Heart left ventricle (tissue), 13 donors: Measurements from ENCODE around the gene GSTA1.

Experiments
- POLR2A ChIP-seq, 2 donors: fragments of 450-650 bp; IDR thresholded peaks; one replicate each; pipeline ENCODE4 v1.6.1; 2017; ENCODE audit warnings: antibody characterized with exemption in 2 of 2, mild to moderate bottlenecking in 2 of 2, moderate library complexity in 2 of 2
- TF ChIP-seq, protein P1 (sequence below), 12 donors: fragments of 200-600 bp; sonication (generic) in 4 of 12; IDR thresholded peaks; one replicate each; pipeline versions ENCODE4 v1.5.0 to v1.8.0; 2018 to 2022; ENCODE audit warnings: antibody characterized with exemption in 12 of 12, mild to moderate bottlenecking in 5 of 12
- donor health status: ischemic (EF 13 %, LVEDD 7.1; RV severe dilation, severe dysfunction).
- donor health status: DM: no; HTN: yes; CAD: no.
- donor health status: DM: no; HTN: no; CAD: no.
- donor health status: ischemic (EF 25% LVEDD 6.9; RV normal size, moderate dysfunction).
- donor health status: ischemic (EF 25% LVEDD 5.7; RV mildly dilated, moderate dysfunction).
- donor health status: ischemic (EF 35%, LVEDD 5.7; RV mildly dilated, moderate dysfunction).
- donor health status: nonischemic (EF 11% LVEDD 7.7; RV severe dilation, severe dysfunction).
- donor health status: DM: yes; HTN: yes; CAD: no.
- donor health status: PGD.
- donor health status: ischemic (EF 29% LVEDD 5.4; RV normal size, mild dysfunction).
- donor health status: nonischemic (EF 23%, LVEDD 6.1; RV moderate dilation, normal function).

DNA sequence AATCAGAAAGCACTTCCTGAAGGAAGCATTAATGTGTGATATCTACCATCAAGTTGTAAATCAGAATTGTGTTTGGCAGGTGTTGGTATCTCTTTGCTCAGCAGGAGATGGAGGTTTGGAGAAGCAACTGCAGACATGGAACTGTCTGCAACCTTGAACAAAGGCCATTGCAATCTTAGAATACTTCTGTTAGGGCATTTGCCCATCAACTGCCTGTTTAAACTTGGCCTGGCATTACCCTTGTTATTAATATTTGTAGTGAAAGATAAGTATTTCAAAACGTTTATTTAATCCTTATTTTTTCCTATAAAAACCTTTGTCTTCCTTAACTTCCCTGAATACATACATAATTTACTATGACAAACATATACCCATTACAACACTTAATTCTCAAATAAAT lies 22.9 kb upstream of the GSTA1 start:
- TF ChIP-seq, protein P1, sequence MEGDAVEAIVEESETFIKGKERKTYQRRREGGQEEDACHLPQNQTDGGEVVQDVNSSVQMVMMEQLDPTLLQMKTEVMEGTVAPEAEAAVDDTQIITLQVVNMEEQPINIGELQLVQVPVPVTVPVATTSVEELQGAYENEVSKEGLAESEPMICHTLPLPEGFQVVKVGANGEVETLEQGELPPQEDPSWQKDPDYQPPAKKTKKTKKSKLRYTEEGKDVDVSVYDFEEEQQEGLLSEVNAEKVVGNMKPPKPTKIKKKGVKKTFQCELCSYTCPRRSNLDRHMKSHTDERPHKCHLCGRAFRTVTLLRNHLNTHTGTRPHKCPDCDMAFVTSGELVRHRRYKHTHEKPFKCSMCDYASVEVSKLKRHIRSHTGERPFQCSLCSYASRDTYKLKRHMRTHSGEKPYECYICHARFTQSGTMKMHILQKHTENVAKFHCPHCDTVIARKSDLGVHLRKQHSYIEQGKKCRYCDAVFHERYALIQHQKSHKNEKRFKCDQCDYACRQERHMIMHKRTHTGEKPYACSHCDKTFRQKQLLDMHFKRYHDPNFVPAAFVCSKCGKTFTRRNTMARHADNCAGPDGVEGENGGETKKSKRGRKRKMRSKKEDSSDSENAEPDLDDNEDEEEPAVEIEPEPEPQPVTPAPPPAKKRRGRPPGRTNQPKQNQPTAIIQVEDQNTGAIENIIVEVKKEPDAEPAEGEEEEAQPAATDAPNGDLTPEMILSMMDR (IDR thresholded peaks at IDR 0.05): no peak
- no peak for TF ChIP-seq POLR2A (IDR thresholded peaks at IDR 0.05)
